HCT116 (cell line): ENCODE measurements around the gene TRIP10.

Experiments used
- CTCF ChIP-seq, 3 experiments: fragments of 200-600 bp in 1 of 3; sonication (generic) in 1 of 3; IDR thresholded peaks in 2 of 3; conservative IDR thresholded peaks in 1 of 3; 2 replicates each; pipeline ENCODE4 v1.5.1; 2012 to 2017; ENCODE audit warnings: low read depth in 2 of 3, low read length in 2 of 3, antibody characterized with exemption in 1 of 3, borderline replicate concordance in 1 of 3, control low read depth in 1 of 3, mild to moderate bottlenecking in 1 of 3, mixed read lengths in 1 of 3, mixed run types in 1 of 3, moderate library complexity in 1 of 3; ENCODE audit not compliant: insufficient read depth in 1 of 3
- EZH2 ChIP-seq: fragments of 200-600 bp; sonication (generic); IDR thresholded peaks from 2 replicates; pipeline ENCODE4 v1.6.1; 2017; ENCODE audit warnings: antibody characterized with exemption, mixed run types
- MAX ChIP-seq: IDR thresholded peaks from 2 replicates; pipeline ENCODE4 v1.6.1; 2012
- POLR2A ChIP-seq: IDR thresholded peaks from 2 replicates; pipeline ENCODE4 v1.7.0; 2011; ENCODE audit warnings: borderline replicate concordance; ENCODE audit not compliant: insufficient read depth, insufficient read length; ENCODE audit errors: extremely low read depth
- ZBTB33 ChIP-seq: IDR thresholded peaks from 2 replicates; pipeline ENCODE4 v1.6.1; 2011; ENCODE audit warnings: mild to moderate bottlenecking, low read length, moderate library complexity; ENCODE audit not compliant: insufficient replicate concordance; ENCODE audit errors: extremely low read depth

GRCh38 chr19:6710273-6711077 lies 29.0 kb upstream of the TRIP10 start:
- TF ChIP-seq ZBTB33 (no peak), POLR2A (no peak), EZH2 (no peak), CTCF (IDR thresholded peaks at IDR 0.05 in 2 of 3, conservative IDR thresholded peaks at IDR 0.05 in 1 of 3; ENCODE audit: borderline replicate concordance in 1 of 3, insufficient read depth in 1 of 3, low read depth in 2 of 3, low read length in 2 of 3) (no peak), MAX (no peak)
